CD4-positive, alpha-beta T cell (primary cell): Measurements from ENCODE around the gene RPS6KA2. TPM values are rescaled to one million over a fixed set of nuclear protein-coding genes. Genes with fewer than 3 reads are reported as not detected.

ENCODE experiments used
- ATAC-seq: fragments of 200-7000 bp; cut with Tn5 transposase; one replicate; pipeline ENCODE4 v1.10.0; 2022; ENCODE audit warnings: mild to moderate bottlenecking; ENCODE audit not compliant: poor library complexity
- CTCF ChIA-PET: fragments of 350-600 bp; sonication (Branson Sonifier 250); formaldehyde crosslinking; loops from one replicate; lab custom pipeline; 2021; ENCODE audit warnings: antibody characterized with exemption, inconsistent platforms; lab: Charles Lee
- POLR2A ChIA-PET: fragments of 350-600 bp; sonication (Branson Sonifier 250); formaldehyde crosslinking; loops from one replicate; lab custom pipeline; 2021; ENCODE audit warnings: antibody characterized with exemption, inconsistent platforms; lab: Charles Lee
- DNase-seq, 14 experiments: peaks; one replicate each; pipeline ENCODE4 v3.0.0-alpha.2; 2013 to 2020; ENCODE audit warnings: mixed read lengths in 2 of 14
- H3K27ac ChIP-seq, 2 donors: one replicate each; pipeline versions ENCODE4 v1.5.1 to v1.7.0; 2013; ENCODE audit warnings: low read length in 2 of 2, low read depth in 1 of 2, mild to moderate bottlenecking in 1 of 2
- H3K27me3 ChIP-seq, 2 experiments: 1 replicate in 1 of 2; 2 replicates in 1 of 2; pipeline versions ENCODE4 v1.6.1 to v1.7.0; 2013; ENCODE audit warnings: low read length in 2 of 2, control low read depth in 1 of 2, mild to moderate bottlenecking in 1 of 2, moderate library complexity in 1 of 2; ENCODE audit not compliant: insufficient read depth in 2 of 2, control insufficient read depth in 1 of 2
- H3K36me3 ChIP-seq: one replicate; pipeline ENCODE4 v1.6.1; 2013; ENCODE audit warnings: low read length, control low read depth; ENCODE audit not compliant: insufficient read depth
- H3K4me1 ChIP-seq: one replicate; pipeline ENCODE4 v1.6.1; 2013; ENCODE audit warnings: low read length, control low read depth; ENCODE audit not compliant: insufficient read depth
- H3K4me3 ChIP-seq: one replicate; pipeline ENCODE4 v1.5.1; 2013; ENCODE audit warnings: mild to moderate bottlenecking, low read length, moderate library complexity
- H3K9me3 ChIP-seq, 2 experiments: 1 replicate in 1 of 2; 2 replicates in 1 of 2; pipeline versions ENCODE4 v1.6.1 to v1.7.0; 2013; ENCODE audit warnings: low read length in 2 of 2, mild to moderate bottlenecking in 2 of 2, control low read depth in 1 of 2, moderate library complexity in 1 of 2; ENCODE audit not compliant: control insufficient read depth in 1 of 2, insufficient read depth in 1 of 2
- H3K27ac Mint-ChIP-seq: one replicate; pipeline ENCODE4 v1.8.0; 2020; ENCODE audit warnings: mixed read lengths
- H3K27me3 Mint-ChIP-seq: one replicate; pipeline ENCODE4 v1.8.0; 2021; ENCODE audit warnings: mixed read lengths
- H3K36me3 Mint-ChIP-seq: one replicate; pipeline ENCODE4 v1.8.0; 2021; ENCODE audit warnings: low read depth, mixed read lengths
- H3K4me1 Mint-ChIP-seq: one replicate; pipeline ENCODE4 v1.8.0; 2021; ENCODE audit warnings: low read depth, mixed read lengths
- H3K4me3 Mint-ChIP-seq: one replicate; pipeline ENCODE4 v1.8.0; 2020; ENCODE audit warnings: mild to moderate bottlenecking, mixed read lengths
- H3K9me3 Mint-ChIP-seq: one replicate; pipeline ENCODE4 v1.8.0; 2020; ENCODE audit warnings: mixed read lengths
- intact Hi-C, 2 experiments: fragments of 100-400 bp; cut with DNase I in 1 of 2; cut with micrococcal nuclease in 1 of 2; formaldehyde crosslinking; loops; one replicate each; pipeline versions ENCODE4 v1.15.1 to v1.9.0; 2023 to 2025; cut with DNase I, micrococcal nuclease
- total RNA-seq, 174 experiments: library from RNA in 2 of 174; stranded (reverse) in 2 of 174; gene quantifications; one replicate each; pipeline ENCODE4 v1.2.3 and lab custom pipeline; 2021 to 2026
- TF ChIP-seq, protein P1 (sequence below): fragments of 200-600 bp; IDR thresholded peaks from one replicate; pipeline ENCODE4 v1.8.0; 2022; ENCODE audit warnings: antibody characterized with exemption, mild to moderate bottlenecking

The RPS6KA2 gene
- total RNA-seq, 2 experiments from 2014 or later = 5.6 to 6.2 TPM

DNA sequence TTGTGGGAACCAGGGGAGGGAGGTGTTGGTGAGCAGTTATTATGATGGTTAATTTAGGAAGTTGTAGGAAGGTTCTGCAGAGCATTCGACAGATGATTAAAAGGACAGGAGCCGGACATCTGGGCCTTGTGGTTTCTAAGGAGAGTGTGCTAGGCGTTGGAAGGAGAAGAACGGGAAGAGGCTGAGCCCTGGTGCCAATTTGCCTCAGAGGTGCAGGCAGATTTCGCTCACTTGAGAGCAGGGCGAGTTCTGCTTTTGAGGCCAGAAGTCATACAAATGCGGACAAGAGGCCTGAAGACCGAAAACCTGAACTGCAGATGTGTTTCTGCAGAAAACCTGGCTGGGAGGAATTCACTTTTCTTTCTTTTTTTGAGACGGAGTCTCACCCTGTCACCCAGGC is 30.5 kb upstream of the RPS6KA2 start:
- peaks cover 9% of the 10 kb centered on the region for H3K4me1 ChIP-seq
- no peak overlapping the region for H3K27ac ChIP-seq
- H3K27me3 ChIP-seq = peaks cover 0 to 6% of the 10 kb centered on the region in 2 experiments
- H3K27ac Mint-ChIP-seq = no peak overlapping the region
- no peak overlapping the region for H3K4me3 Mint-ChIP-seq
- ATAC-seq (no peak), DNase-seq (peak in 1 of 14 experiments; percentile 7)
- no peaks in the 10 kb centered on the region for H3K36me3 Mint-ChIP-seq
- POLR2A ChIA-PET = interaction anchor here (1.2 kb wide), 1 partner anchor 20 kb away, joined by 3 read pairs; no protein-coding TSS in a partner anchor
- TF ChIP-seq, protein P1, sequence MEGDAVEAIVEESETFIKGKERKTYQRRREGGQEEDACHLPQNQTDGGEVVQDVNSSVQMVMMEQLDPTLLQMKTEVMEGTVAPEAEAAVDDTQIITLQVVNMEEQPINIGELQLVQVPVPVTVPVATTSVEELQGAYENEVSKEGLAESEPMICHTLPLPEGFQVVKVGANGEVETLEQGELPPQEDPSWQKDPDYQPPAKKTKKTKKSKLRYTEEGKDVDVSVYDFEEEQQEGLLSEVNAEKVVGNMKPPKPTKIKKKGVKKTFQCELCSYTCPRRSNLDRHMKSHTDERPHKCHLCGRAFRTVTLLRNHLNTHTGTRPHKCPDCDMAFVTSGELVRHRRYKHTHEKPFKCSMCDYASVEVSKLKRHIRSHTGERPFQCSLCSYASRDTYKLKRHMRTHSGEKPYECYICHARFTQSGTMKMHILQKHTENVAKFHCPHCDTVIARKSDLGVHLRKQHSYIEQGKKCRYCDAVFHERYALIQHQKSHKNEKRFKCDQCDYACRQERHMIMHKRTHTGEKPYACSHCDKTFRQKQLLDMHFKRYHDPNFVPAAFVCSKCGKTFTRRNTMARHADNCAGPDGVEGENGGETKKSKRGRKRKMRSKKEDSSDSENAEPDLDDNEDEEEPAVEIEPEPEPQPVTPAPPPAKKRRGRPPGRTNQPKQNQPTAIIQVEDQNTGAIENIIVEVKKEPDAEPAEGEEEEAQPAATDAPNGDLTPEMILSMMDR = no peak
- CTCF ChIA-PET = no interaction called here
- no peak overlapping the region for H3K4me3 ChIP-seq
- no peaks in the 10 kb centered on the region for H3K36me3 ChIP-seq
- no peaks in the 10 kb centered on the region for H3K9me3 ChIP-seq
- H3K9me3 Mint-ChIP-seq = no peaks in the 10 kb centered on the region
- intact Hi-C loops = no loop called here
- no peaks in the 10 kb centered on the region for H3K4me1 Mint-ChIP-seq
- H3K27me3 Mint-ChIP-seq = peaks cover 20% of the 10 kb centered on the region

DNA sequence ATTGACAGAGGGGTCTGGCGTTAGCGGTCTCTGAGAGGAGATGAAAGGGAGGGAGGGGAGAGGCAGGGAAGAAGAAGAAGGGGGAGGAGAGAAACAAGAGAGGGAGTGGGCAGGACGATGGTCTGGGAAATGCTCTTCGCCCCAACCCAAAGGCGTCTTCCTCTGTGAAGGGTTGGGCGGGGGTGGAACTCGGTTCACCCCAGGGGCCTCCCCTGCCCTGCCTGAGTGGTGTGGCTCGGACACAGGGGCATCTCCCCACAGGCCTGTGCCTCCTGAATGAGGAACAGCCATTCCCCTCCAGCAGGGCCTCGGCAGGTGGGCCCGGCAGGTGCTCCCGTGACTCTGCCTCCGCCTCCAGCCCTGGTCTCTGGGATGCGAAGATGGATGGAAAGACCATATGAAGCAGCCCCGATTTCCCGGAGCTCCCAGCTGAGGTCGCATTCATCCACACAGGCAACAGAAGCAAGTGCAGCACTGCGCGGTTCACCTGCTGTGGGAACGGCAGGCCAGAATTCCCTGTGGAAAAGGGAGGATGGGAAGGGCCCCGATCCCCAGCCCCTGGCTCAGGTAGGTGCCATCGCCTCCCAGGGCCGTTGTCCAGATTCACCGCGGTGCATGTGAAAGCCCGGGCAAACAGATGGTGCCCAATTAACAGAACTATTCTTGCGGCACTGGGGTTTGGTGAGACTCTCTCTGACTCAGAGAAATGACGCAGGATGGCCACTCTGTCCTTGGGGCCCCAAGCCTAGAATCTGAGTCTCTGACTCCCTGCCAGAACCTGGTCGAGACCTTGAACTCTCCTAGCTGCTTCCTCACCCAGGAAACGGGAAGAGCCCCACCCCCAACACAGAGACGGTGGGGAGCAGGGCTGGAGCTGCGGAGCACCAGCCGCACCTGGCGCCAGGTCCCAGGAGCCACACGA is 29.4 kb upstream of the RPS6KA2 start:
- intact Hi-C loops = no loop called here
- ChIA-PET POLR2A (interaction anchor here (0.7 to 1.2 kb wide), 2 partner anchors 10 to 19 kb away, joined by 3 read pairs; no protein-coding TSS in a partner anchor), CTCF (interaction anchor here (0.7 kb wide), 1 partner anchor 13 kb away, joined by 3 read pairs; no protein-coding TSS in a partner anchor)
- no peak overlapping the region for H3K27ac Mint-ChIP-seq
- peak in 1 of 14 experiments; percentile 11 for DNase-seq
- TF ChIP-seq, protein P1 = no peak
- H3K36me3 ChIP-seq = no peaks in the 10 kb centered on the region
- H3K9me3 Mint-ChIP-seq = no peaks in the 10 kb centered on the region
- no peak overlapping the region for H3K27ac ChIP-seq
- ATAC-seq = no peak
- peaks cover 15% of the 10 kb centered on the region for H3K27me3 Mint-ChIP-seq
- peak overlapping the region; percentile 65 for H3K4me3 Mint-ChIP-seq
- peaks cover 9% of the 10 kb centered on the region for H3K4me1 ChIP-seq
- no peak overlapping the region for H3K4me3 ChIP-seq
- H3K9me3 ChIP-seq = no peaks in the 10 kb centered on the region
- H3K36me3 Mint-ChIP-seq = no peaks in the 10 kb centered on the region
- H3K27me3 ChIP-seq = peaks cover 0 to 6% of the 10 kb centered on the region in 2 experiments
- H3K4me1 Mint-ChIP-seq = no peaks in the 10 kb centered on the region

DNA sequence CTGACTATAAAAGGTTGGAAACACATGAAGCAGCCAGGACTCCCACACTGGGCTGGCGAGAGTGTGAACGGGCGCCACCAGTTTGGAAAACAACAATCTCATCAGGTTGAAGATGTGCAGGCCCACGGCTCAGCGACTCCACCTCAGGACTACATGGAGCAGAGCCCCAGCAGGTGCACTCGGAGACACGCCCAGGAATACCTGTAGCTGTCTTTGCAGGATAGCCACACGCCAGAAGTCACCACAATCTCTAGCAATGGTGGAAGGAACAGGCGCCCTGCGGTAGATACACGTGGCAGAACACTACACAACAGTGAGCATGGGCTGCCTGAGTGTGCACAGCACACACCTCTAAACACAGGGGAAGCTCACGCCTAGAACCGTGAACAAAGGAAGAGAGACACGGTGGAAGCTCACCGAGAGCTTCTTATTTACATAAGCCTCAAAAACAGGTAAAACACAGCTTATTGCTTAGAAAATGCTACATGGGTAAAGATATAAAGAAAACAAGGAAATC is 28.7 kb upstream of the RPS6KA2 start:
- H3K9me3 Mint-ChIP-seq = no peaks in the 10 kb centered on the region
- H3K4me1 Mint-ChIP-seq = no peaks in the 10 kb centered on the region
- H3K27me3 Mint-ChIP-seq = peaks cover 15% of the 10 kb centered on the region
- H3K36me3 ChIP-seq = no peaks in the 10 kb centered on the region
- intact Hi-C loops = no loop called here
- H3K27ac Mint-ChIP-seq = no peak overlapping the region
- no peaks in the 10 kb centered on the region for H3K9me3 ChIP-seq
- no peak overlapping the region for H3K4me3 ChIP-seq
- POLR2A ChIA-PET = interaction anchor here (0.7 kb wide), 1 partner anchor 11 kb away, joined by 3 read pairs; no protein-coding TSS in a partner anchor
- no peak overlapping the region for H3K27ac ChIP-seq
- H3K4me3 Mint-ChIP-seq = no peak overlapping the region
- peaks cover 0 to 6% of the 10 kb centered on the region in 2 experiments for H3K27me3 ChIP-seq
- ATAC-seq (no peak), DNase-seq (no peak)
- H3K4me1 ChIP-seq = peaks cover 9% of the 10 kb centered on the region
- TF ChIP-seq, protein P1 = no peak
- CTCF ChIA-PET = interaction anchor here (0.7 kb wide), 1 partner anchor 13 kb away, joined by 3 read pairs; no protein-coding TSS in a partner anchor
- no peaks in the 10 kb centered on the region for H3K36me3 Mint-ChIP-seq
